ENCODE data around the gene PPM1G. TPM values are rescaled to one million over a fixed set of nuclear protein-coding genes. Genes with fewer than 3 reads are reported as not detected.

The PPM1G gene
- total and polyA plus RNA-seq, 2 donors: 50.4 to 68.6 TPM

Other genes starting within 250 kb of the PPM1G start
- gene ATRAID, start 197.6 kb downstream of the PPM1G start, total RNA-seq: 109 TPM
- gene ATRAID, start 197.6 kb downstream of the PPM1G start, polyA plus RNA-seq: 125 TPM
- gene SLC5A6, start 197.3 kb downstream of the PPM1G start, total RNA-seq: 15.8 TPM
- gene SLC5A6, start 197.3 kb downstream of the PPM1G start, polyA plus RNA-seq: 24.3 TPM
- gene CAD, start 192.2 kb downstream of the PPM1G start, total RNA-seq: 14.8 TPM
- gene CAD, start 192.2 kb downstream of the PPM1G start, polyA plus RNA-seq: 18.6 TPM
- gene SLC30A3, start 146.5 kb downstream of the PPM1G start, total RNA-seq: 0.05 TPM
- gene SLC30A3, start 146.5 kb downstream of the PPM1G start, polyA plus RNA-seq: 0.18 TPM
- gene DNAJC5G, start 134.2 kb downstream of the PPM1G start, total RNA-seq: not detected
- 0.02 TPM for gene DNAJC5G, start 134.2 kb downstream of the PPM1G start, polyA plus RNA-seq
- 0.14 TPM for gene TRIM54, start 127.2 kb downstream of the PPM1G start, total RNA-seq
- gene TRIM54, start 127.2 kb downstream of the PPM1G start, polyA plus RNA-seq: 0.52 TPM
- gene UCN, start 101.1 kb downstream of the PPM1G start, total RNA-seq: 1.0 TPM
- 8.1 TPM for gene UCN, start 101.1 kb downstream of the PPM1G start, polyA plus RNA-seq
- 51.1 TPM for gene MPV17, start 86.5 kb downstream of the PPM1G start, total RNA-seq
- gene MPV17, start 86.5 kb downstream of the PPM1G start, polyA plus RNA-seq: 94.1 TPM
- gene GTF3C2, start 52.8 kb downstream of the PPM1G start, total RNA-seq: 31.1 TPM
- 39.9 TPM for gene GTF3C2, start 52.8 kb downstream of the PPM1G start, polyA plus RNA-seq
- gene EIF2B4, start 39.3 kb downstream of the PPM1G start, total RNA-seq: 30.5 TPM
- 56.0 TPM for gene EIF2B4, start 39.3 kb downstream of the PPM1G start, polyA plus RNA-seq
- gene SNX17, start 39.0 kb downstream of the PPM1G start, total RNA-seq: 83.6 TPM
- 77.8 TPM for gene SNX17, start 39.0 kb downstream of the PPM1G start, polyA plus RNA-seq
- 9.3 TPM for gene ZNF513, start 28.9 kb downstream of the PPM1G start, total RNA-seq
- 30.7 TPM for gene ZNF513, start 28.9 kb downstream of the PPM1G start, polyA plus RNA-seq
- gene NRBP1, start 19.0 kb upstream of the PPM1G start, total RNA-seq: 43.9 TPM
- gene NRBP1, start 19.0 kb upstream of the PPM1G start, polyA plus RNA-seq: 56.4 TPM
- gene KRTCAP3, start 32.8 kb upstream of the PPM1G start, total RNA-seq: 1.6 TPM
- 13.9 TPM for gene KRTCAP3, start 32.8 kb upstream of the PPM1G start, polyA plus RNA-seq
- 7.6 TPM for gene IFT172, start 80.2 kb upstream of the PPM1G start, total RNA-seq
- gene IFT172, start 80.2 kb upstream of the PPM1G start, polyA plus RNA-seq: 34.2 TPM
- 0.85 TPM for gene FNDC4, start 85.6 kb upstream of the PPM1G start, total RNA-seq
- gene FNDC4, start 85.6 kb upstream of the PPM1G start, polyA plus RNA-seq: 4.3 TPM
- not detected for gene GCKR, start 87.2 kb upstream of the PPM1G start, total RNA-seq
- gene GCKR, start 87.2 kb upstream of the PPM1G start, polyA plus RNA-seq: 0.18 TPM
- gene ZNF512, start 173.5 kb upstream of the PPM1G start, total RNA-seq: 41.6 TPM
- gene ZNF512, start 173.5 kb upstream of the PPM1G start, polyA plus RNA-seq: 33.6 TPM
- 2.2 TPM for gene CCDC121, start 219.4 kb upstream of the PPM1G start, total RNA-seq
- gene CCDC121, start 219.4 kb upstream of the PPM1G start, polyA plus RNA-seq: 2.6 TPM
- gene GPN1, start 219.5 kb upstream of the PPM1G start, total RNA-seq: 35.1 TPM
- 33.9 TPM for gene GPN1, start 219.5 kb upstream of the PPM1G start, polyA plus RNA-seq